HG03439 (cell line): ENCODE results near the gene NDUFAB1.
"Not testable (repeated sequence)": the region's sequence is repeated elsewhere in the genome, so short reads cannot be mapped to it uniquely, and the experiment has no call there.

Experiments used
- ATAC-seq: cut with Tn5 transposase; IDR thresholded peaks from one replicate; pipeline ENCODE4 v1.9.1; 2021; ENCODE audit warnings: mild to moderate bottlenecking, moderate library complexity; ENCODE audit not compliant: unreplicated experiment

Gene NDUFAB1

GRCh38 chr16:23556881-23557778 lies 39.0 kb downstream of the NDUFAB1 start, which contains the start of the genes EARS2 and UBFD1:
EARS2 (minus strand) TSS chr16:23557350; CDS start chr16:23557343, 7 bp downstream.
UBFD1 (plus strand) TSS chr16:23557727; CDS start chr16:23557743, 16 bp downstream.
- ATAC-seq = peak; percentile 88

GRCh38 chr16:23554536-23554935 lies 41.6 kb downstream of the NDUFAB1 start:
- ATAC-seq = no peak

- ATAC-seq = no peak
These were observed 44.0 kb downstream of the NDUFAB1 start for GRCh38 chr16:23552161-23552560.

GRCh38 chr16:23549938-23550337 lies 46.2 kb downstream of the NDUFAB1 start:
- no peak for ATAC-seq

- no peak for ATAC-seq
These were observed 51.7 kb downstream of the NDUFAB1 start for GRCh38 chr16:23544436-23544835.

GRCh38 chr16:23540817-23541178 lies 55.3 kb downstream of the NDUFAB1 start:
- not testable (repeated sequence) for ATAC-seq

DNA sequence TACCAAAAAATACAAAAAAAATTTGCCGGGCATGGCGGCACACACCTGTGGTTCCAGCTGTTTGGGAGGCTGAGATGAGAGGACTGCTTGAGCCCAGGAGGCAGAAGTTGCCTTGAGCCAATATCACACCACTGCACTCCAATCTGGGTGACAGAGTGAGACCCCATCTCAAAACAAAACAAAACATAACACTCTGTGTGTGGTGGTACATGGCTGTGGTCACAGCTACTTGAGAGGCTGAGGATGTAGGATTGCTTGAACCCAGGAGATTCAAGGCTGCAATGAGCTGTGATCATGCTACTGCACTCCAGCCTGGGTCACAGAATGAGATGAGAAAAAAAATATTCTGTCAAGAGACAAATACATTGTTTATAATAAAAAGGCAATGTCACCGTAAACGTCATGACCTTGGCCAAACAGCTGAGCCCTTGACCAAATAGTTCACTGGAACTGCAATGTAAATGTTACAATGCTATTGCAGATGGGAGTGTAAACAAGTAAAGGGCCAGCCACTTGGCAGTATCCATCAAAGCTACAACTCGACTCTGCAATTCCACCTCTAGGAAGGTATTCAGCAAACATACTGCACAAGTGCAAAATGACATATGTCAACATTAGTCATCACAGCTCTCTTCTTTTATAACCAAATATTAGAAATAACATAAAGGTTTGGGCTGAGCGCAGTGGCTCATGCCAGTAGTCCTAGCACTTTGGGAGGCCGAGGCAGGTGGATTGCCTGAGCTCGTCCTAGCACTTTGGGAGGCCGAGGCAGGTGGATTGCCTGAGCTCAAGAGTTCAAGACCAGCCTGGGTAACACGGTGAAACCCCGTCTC lies 55.9 kb downstream of the NDUFAB1 start:
- ATAC-seq = no peak

- no peak for ATAC-seq
These were observed 57.2 kb downstream of the NDUFAB1 start for GRCh38 chr16:23538919-23539278.

DNA sequence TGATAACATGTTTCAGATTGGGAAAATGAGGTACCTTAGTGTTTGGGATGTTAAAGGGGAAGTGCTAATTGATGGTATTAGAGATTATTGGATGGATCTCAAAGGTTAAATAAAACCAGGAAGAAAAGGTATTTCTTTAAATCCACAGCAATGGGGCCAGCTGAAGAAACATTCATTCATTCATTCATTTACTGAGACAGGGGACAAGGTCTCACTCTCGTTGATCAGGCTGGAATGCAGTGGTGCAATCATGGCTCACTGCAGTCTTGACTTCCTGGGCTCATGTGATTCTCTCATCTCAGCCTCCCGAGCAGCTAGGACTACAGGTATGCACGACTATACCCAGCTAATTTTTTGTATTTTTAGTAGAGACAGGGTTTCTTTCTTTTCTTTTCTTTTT lies 58.7 kb downstream of the NDUFAB1 start:
- ATAC-seq = no peak

DNA sequence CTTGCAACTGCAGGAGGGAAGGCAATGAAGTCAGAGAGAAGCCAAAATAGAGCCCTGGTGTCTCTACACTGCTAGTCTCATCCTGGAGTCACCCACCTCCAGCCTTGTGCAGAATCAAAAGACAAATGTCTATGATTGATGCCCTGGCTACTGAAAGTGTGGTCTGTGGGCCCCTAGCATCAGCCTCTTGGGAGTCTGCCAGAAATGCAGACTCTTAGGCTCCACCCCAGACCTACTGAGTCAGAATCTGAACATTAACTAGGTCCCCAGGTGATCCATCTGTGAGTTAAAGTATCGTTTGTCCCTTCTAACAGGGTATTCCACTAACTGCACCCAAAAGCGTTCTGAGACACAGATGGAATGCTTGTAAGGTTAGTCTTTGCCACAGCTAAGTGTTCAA lies 60.2 kb downstream of the NDUFAB1 start:
- no peak for ATAC-seq

- no peak for ATAC-seq
These were observed 61.0 kb downstream of the NDUFAB1 start for GRCh38 chr16:23534868-23535860.

- ATAC-seq = no peak
These were observed 63.7 kb downstream of the NDUFAB1 start for GRCh38 chr16:23532448-23532847.
